Breast epithelium (tissue), 4 donors: ENCODE data around the gene KCTD14. TPM values are rescaled to one million over a fixed set of nuclear protein-coding genes. Genes with fewer than 3 reads are reported as not detected.

Experiments used
- DNase-seq, 2 donors: peaks; one replicate each; pipeline ENCODE4 v3.0.0-alpha.2; 2019; ENCODE audit warnings: low spot score in 2 of 2
- H3K27ac ChIP-seq, 2 donors: fragments of 200-600 bp; sonication (generic) in 1 of 2; one replicate each; pipeline ENCODE4 v1.5.1; 2016 to 2019; ENCODE audit warnings: mild to moderate bottlenecking in 1 of 2
- H3K27me3 ChIP-seq, 2 donors: fragments of 200-600 bp; sonication (generic) in 1 of 2; one replicate each; pipeline versions ENCODE4 v1.5.1 to v1.6.0; 2017 to 2019; ENCODE audit warnings: control low read depth in 1 of 2, mild to moderate bottlenecking in 1 of 2
- H3K36me3 ChIP-seq: fragments of 200-600 bp; one replicate; pipeline ENCODE4 v1.5.1; 2019
- H3K4me1 ChIP-seq, 2 donors: fragments of 200-600 bp; sonication (generic); one replicate each; pipeline ENCODE4 v1.5.1; 2016 to 2019; ENCODE audit warnings: control low read depth in 1 of 2
- H3K4me3 ChIP-seq, 3 donors: fragments of 200-600 bp; sonication (generic); 1 replicate in 2 of 3; 2 replicates in 1 of 3; pipeline ENCODE4 v1.5.1; 2016 to 2019; ENCODE audit warnings: mild to moderate bottlenecking in 3 of 3, moderate library complexity in 2 of 3
- H3K9me3 ChIP-seq, 2 donors: fragments of 200-600 bp; sonication (generic) in 1 of 2; one replicate each; pipeline ENCODE4 v1.5.1; 2016 to 2019; ENCODE audit warnings: control low read depth in 1 of 2
- CTCF ChIP-seq, 3 donors: fragments of 450-650 bp; IDR thresholded peaks; one replicate each; pipeline ENCODE4 v1.5.1; 2016 to 2017; ENCODE audit warnings: antibody characterized with exemption in 3 of 3, mild to moderate bottlenecking in 3 of 3, moderate library complexity in 3 of 3
- POLR2A ChIP-seq: fragments of 450-650 bp; IDR thresholded peaks from one replicate; pipeline ENCODE4 v1.6.1; 2016; ENCODE audit warnings: antibody characterized with exemption, mild to moderate bottlenecking, moderate library complexity
- POLR2AphosphoS5 ChIP-seq, 3 donors: sonication (generic); formaldehyde crosslinking; IDR thresholded peaks; one replicate each; pipeline ENCODE4 v1.6.1; 2017; ENCODE audit warnings: antibody characterized with exemption in 3 of 3
- intact Hi-C: fragments of 100-400 bp; cut with DNase I; formaldehyde crosslinking; loops from one replicate; pipeline ENCODE4 v1.15.1; 2023; ENCODE audit warnings: low total_unique reads
- total RNA-seq, 3 donors: library from RNA; depleted of rRNA; stranded (reverse); fragments of >200 nt; gene quantifications; one replicate each; pipeline ENCODE4 v1.1.0, GENCODE V29; 2016

KCTD14 gene
- total RNA-seq, 3 donors from 2014 or later: 0.64 to 22.4 (median 7.9) TPM

- H3K27me3 ChIP-seq: no peaks in the 10 kb centered on the region
- H3K36me3 ChIP-seq: no peaks in the 10 kb centered on the region
- H3K4me1 ChIP-seq: no peaks in the 10 kb centered on the region
- H3K4me3 ChIP-seq: no peak overlapping the region
- H3K27ac ChIP-seq: no peak overlapping the region
- no peak for DNase-seq
- intact Hi-C loops: no loop called here
- no peaks in the 10 kb centered on the region for H3K9me3 ChIP-seq
- TF ChIP-seq POLR2AphosphoS5 (IDR thresholded peaks at IDR 0.05) (no peak), CTCF (IDR thresholded peaks at IDR 0.05) (no peak), POLR2A (no peak)
Measured at GRCh38 chr11:78067704-78068103, 44.6 kb upstream of the KCTD14 start.

- H3K36me3 ChIP-seq: no peaks in the 10 kb centered on the region
- H3K4me1 ChIP-seq: peaks cover 0 to 1% of the 10 kb centered on the region in 2 donors
- no peak for TF ChIP-seq POLR2AphosphoS5 (IDR thresholded peaks at IDR 0.05)
- TF ChIP-seq CTCF (IDR thresholded peaks at IDR 0.05): no peak
- TF ChIP-seq POLR2A: no peak
- no peak overlapping the region for H3K27ac ChIP-seq
- DNase-seq: no peak
- H3K27me3 ChIP-seq: no peaks in the 10 kb centered on the region
- H3K4me3 ChIP-seq: no peak overlapping the region
- H3K9me3 ChIP-seq: no peaks in the 10 kb centered on the region
- intact Hi-C loops: no loop called here
Measured at GRCh38 chr11:78066471-78066870, 43.4 kb upstream of the KCTD14 start.

GRCh38 chr11:78065203-78065602 is 42.1 kb upstream of the KCTD14 start:
- H3K4me1 ChIP-seq: peaks cover 0 to 12% of the 10 kb centered on the region in 2 donors
- TF ChIP-seq POLR2A: no peak
- TF ChIP-seq CTCF (IDR thresholded peaks at IDR 0.05): no peak
- TF ChIP-seq POLR2AphosphoS5 (IDR thresholded peaks at IDR 0.05): no peak

GRCh38 chr11:78063440-78064181 is 40.5 kb upstream of the KCTD14 start, which contains the start of gene THRSP:
Gene THRSP, plus strand, starts transcription at chr11:78063861. Its CDS starts 21 bp downstream, at chr11:78063882.
- intact Hi-C loops: no loop called here
- no peak for TF ChIP-seq POLR2AphosphoS5 (IDR thresholded peaks at IDR 0.05)
- TF ChIP-seq POLR2A: no peak
- TF ChIP-seq CTCF (IDR thresholded peaks at IDR 0.05): no peak

More at GRCh38 chr11:78065203-78065602, 42.1 kb upstream of the KCTD14 start:
- H3K4me3 ChIP-seq: no peak overlapping the region
- H3K27ac ChIP-seq: no peak overlapping the region
- no peaks in the 10 kb centered on the region for H3K27me3 ChIP-seq
- H3K36me3 ChIP-seq: no peaks in the 10 kb centered on the region
- H3K9me3 ChIP-seq: no peaks in the 10 kb centered on the region
- intact Hi-C loops: no loop called here
- no peak for DNase-seq

GRCh38 chr11:78062671-78063070 is 39.6 kb upstream of the KCTD14 start:
- H3K9me3 ChIP-seq: no peaks in the 10 kb centered on the region
- H3K27me3 ChIP-seq: no peaks in the 10 kb centered on the region
- no peak overlapping the region for H3K4me3 ChIP-seq
- H3K27ac ChIP-seq: peak overlapping the region; percentile 43 to 76
- TF ChIP-seq CTCF (IDR thresholded peaks at IDR 0.05) (no peak), POLR2A (no peak), POLR2AphosphoS5 (IDR thresholded peaks at IDR 0.05) (no peak)
- DNase-seq: no peak
- H3K36me3 ChIP-seq: no peaks in the 10 kb centered on the region
- H3K4me1 ChIP-seq: peaks cover 0 to 12% of the 10 kb centered on the region in 2 donors
- intact Hi-C loops: no loop called here

More at GRCh38 chr11:78063440-78064181, 40.5 kb upstream of the KCTD14 start, which contains the start of gene THRSP:
- Histone ChIP-seq H3K36me3 (no peaks in the 10 kb centered on the region), H3K4me1 (peaks cover 0 to 12% of the 10 kb centered on the region in 2 donors), H3K27me3 (no peaks in the 10 kb centered on the region), H3K27ac (peak within 1 kb of the TSS; percentile 43 to 76), H3K4me3 (peak within 1 kb of the TSS in 1 of 3 donors; percentile 12), H3K9me3 (no peaks in the 10 kb centered on the region)
- no peak for DNase-seq
